ENCODE results near the gene ALDH7A1.
"Not testable (repeated sequence)": the region's sequence is repeated elsewhere in the genome, so short reads cannot be mapped to it uniquely, and the experiment has no call there.

ALDH7A1 gene

GRCh38 chr5:126531543-126532120 is 63.4 kb downstream of the ALDH7A1 start:
- no peak for DNase-seq

- DNase-seq: no peak
Observed at GRCh38 chr5:126527892-126528291, 67.1 kb downstream of the ALDH7A1 start.

GRCh38 chr5:126527158-126527557 is 67.9 kb downstream of the ALDH7A1 start:
- no peak for DNase-seq

- DNase-seq: no peak
Observed at GRCh38 chr5:126526493-126526892, 68.5 kb downstream of the ALDH7A1 start.

DNA sequence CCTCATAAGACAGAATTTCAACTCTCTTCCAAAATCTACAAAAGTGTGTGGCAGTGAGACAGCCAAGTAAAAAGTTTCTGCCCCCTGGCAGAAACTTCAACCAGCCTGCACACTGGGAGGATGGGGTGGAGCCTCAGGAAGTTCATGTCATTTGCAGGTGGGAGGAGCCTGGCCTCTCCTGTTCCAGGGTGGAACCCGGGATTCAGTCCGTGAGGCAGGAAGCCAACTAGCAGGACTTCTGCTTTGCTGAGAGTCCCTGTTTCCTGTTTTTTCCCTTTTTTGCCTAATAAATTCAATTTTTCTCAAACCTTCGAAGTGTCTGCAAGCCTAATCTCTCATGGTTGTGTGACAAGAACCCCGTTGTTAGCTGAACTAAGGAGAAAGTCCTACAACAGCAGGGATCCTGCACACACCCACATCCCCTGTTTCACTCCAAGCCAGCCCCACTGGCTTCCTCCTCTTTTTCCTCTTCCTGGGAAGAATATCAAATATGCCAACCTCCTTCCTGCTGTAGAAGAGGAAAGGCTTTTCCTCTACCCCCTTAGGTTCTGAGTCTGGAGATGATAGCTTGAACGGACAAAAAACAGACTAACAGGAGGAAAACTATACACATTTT is 69.3 kb downstream of the ALDH7A1 start:
- no peak for DNase-seq

DNA sequence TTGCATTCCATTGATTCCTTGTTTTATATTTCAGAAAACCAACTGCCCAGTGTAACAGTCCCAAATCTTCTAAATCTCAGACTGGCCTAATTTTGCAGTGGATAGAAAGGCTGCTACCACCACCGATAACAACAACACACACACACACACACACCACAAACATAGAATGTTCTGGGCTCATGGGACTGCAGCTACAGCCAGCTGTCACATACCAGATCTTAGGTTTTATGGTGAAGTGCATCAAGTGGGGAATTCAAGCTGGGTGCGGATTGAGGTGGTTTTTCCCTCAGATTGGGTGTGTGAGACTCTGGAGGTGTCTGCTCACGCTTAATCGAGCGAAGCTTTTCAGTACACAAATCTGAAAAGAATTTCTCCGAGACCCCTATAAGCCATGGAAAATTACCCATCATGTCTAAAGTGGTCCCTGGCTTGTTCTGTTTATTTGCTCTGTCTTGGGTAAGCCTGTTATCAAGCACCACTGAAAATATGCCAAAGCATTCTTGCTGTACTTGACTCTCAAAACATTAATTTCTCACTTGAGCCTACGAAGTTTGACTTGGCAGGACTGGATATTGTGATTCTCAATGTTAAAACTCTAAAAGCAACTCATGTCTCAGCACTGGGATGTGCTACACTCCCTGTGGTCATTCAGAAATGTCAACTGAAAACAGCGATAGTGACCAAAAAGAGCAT is 71.1 kb downstream of the ALDH7A1 start:
- no peak for DNase-seq

DNA sequence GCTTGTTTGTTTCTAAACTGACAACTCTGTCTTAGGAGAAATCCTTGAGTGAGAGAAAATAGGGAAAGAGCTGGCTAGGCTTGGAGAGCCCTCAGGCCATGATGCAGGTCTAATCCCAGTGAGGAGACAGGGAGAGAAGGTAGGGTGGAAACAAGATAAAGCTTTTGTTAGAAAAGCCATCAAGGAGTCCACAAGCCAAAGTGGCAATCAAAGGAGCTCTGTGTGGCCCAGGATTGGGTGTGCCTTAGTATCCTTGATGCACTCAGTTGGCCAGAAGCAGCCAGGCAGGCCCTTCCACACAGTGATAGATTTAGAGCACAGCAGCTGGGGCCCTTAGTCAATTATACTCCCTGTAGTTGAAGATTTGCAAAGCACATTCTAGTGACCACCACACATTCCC is 73.9 kb downstream of the ALDH7A1 start:
- no peak for DNase-seq

GRCh38 chr5:126520593-126520953 is 74.4 kb downstream of the ALDH7A1 start:
- DNase-seq: no peak

DNA sequence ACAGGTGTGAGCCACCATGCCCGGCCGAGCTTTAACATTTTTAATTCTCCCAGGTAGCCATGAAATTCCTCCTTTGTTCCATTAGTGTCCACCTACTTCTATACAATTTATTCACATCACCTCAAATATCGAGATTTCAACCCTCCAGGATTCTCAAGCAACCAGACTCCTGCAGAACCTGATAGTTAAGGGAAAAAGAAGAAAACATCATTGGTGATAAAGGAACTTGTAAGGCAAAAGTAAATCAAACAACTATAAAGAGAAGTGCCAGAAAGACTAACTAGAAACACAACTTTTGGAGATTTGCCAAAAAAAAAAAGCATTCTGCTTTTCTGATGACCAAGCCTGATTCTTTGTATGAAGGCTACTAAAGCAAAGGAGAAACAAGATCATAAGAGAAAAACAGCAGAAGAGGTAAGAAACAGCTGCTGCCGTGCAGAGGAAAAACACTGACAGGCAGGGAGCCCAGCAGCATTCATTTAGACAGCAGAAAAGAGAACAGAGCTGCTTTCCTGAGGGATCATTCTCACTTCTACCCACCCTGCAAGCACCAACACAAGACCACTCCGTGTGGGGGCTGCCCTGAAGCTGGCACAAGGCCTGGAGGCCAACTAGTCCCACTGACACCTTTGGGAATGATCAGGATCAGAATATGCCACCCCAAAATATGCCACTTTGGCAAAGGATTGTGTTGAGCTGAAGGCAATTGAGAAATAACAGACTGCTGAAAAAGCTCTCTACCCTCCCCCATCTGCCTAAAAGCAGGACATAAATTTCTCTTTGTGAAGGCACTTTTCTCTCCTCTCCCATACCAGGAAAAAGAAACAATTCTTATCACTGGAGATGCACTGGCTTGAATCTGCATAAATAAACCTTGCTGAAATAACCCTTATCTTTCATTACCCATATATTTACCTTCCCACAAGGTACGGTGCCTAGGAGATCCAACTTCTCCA is 75.1 kb downstream of the ALDH7A1 start:
- no peak for DNase-seq

- DNase-seq: not testable (repeated sequence)
Observed at GRCh38 chr5:126519223-126519622, 75.8 kb downstream of the ALDH7A1 start.

DNA sequence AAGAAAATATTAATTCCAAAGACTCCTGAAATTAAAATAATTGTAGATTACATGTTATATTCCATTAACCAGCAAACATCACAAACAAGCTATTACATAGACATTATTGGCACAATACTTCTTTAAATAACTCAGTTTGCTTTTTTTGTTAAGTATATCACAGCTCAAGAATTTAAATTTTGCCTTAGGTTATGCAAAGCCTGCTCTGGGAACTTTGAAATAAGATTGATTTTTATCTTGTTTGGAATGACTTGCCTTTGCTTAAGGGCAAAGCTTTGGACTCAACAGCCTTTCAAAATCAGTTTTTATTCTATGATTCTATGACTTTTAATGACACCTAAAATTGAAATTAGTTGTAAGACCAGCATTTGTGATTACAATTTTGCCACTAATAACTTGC is 78.2 kb downstream of the ALDH7A1 start:
- no peak for DNase-seq

DNA sequence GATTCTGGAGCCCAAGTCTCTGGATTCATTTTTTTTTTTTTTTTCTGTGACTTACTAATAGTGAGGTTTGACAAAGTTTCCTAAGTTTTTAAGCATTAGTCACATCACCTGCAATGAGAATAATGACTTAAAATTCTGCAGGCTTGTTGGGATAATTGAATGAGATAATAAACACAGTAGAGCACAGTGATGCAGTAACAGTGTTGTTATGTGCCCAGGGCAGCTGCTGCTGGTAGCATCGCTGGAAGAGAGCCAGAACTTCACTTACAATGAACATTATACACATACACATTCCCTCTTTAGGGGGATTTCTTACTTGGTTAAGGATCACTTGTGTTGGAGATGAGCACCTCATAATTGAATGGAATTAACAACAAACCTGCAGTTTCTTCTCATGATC is 78.9 kb downstream of the ALDH7A1 start:
- DNase-seq: no peak

- no peak for DNase-seq
Observed at GRCh38 chr5:126515337-126515736, 79.7 kb downstream of the ALDH7A1 start.

DNA sequence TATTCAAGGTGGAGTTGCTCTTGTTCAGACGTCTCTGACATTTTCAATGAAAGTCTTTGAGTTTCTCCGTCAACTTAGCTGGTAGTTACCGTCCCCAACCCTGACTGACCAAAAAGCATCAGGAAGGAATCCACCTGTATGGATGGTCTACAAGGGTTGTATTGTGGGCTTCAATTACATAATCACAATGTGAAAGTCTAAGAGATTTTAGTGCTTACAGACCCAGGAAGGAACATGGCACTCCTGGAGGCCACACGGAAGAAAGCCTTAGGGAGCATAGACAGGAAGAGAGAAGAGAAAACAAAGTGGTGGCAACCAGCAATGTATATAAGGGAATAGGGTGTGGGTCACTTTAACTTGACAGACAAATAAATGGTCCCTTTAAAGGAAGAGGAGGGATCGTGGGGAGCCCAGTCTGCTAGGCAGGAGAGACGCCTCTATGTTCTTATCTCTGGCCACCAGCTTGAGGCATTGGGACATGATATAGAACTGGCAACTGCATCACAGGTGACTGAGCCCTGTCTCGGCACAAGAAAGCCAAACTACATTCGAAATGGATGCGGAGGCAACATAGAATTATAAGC is 80.4 kb downstream of the ALDH7A1 start:
- DNase-seq: no peak

GRCh38 chr5:126514131-126514557 is 80.9 kb downstream of the ALDH7A1 start:
- DNase-seq: no peak

DNA sequence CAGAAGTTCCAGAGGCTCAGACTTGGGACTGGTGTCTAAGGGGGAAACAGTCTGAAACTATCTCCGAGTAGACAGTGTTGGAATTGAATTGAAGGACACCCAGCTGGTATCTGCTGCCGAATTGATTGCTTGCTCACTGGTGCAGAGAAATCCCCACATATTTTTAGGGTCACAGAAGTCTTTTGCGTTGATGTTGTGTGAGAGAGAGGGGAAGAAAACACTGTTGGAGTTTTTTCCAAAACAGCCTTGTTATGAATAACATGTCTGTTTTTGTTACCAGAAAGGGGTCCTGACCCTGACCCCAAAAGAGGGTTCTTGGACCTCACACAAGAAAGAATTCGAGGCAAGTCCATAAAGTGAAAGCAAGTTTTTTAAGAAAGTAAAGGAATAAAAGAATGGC is 81.3 kb downstream of the ALDH7A1 start:
- DNase-seq: no peak

DNA sequence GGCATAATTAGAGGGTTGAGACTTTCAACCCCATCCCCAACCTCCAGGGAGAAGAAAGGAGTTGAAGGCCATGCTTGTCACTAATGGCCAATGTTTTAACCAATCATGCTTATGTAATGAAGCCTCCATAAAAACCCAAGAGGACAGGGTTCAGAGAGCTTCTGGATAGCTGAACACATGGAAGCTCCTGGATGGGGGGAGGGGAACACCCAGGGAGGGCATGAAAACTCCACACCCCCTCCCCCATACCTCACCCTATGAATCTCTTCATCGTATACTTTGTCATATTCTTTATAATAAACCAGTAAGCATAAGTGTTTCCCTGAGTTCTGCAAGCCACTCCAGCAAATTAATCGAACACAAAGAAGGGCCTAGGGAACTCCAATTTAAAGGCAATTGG is 81.7 kb downstream of the ALDH7A1 start:
- no peak for DNase-seq

- no peak for DNase-seq
Observed at GRCh38 chr5:126512451-126512850, 82.6 kb downstream of the ALDH7A1 start.

GRCh38 chr5:126511961-126512360 is 83.1 kb downstream of the ALDH7A1 start:
- no peak for DNase-seq

- DNase-seq: no peak
Observed at GRCh38 chr5:126509339-126509738, 85.7 kb downstream of the ALDH7A1 start.

DNA sequence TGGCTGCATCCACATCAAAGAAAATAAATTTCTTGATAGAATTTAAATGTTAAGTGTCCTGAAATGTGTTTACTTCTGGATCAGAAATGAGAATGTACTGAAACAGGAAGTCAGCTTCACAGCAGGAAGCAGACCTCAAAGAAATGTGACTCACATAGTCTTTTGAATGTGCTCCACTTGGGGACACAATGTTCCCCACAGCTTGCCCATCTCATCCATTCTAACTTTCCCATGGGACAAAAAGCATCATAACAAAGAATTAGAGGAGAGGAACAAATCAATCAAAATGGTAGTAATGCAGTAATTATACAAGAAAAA is 86.1 kb downstream of the ALDH7A1 start:
- DNase-seq: peak in 1 of 2 donors; percentile 29

DNA sequence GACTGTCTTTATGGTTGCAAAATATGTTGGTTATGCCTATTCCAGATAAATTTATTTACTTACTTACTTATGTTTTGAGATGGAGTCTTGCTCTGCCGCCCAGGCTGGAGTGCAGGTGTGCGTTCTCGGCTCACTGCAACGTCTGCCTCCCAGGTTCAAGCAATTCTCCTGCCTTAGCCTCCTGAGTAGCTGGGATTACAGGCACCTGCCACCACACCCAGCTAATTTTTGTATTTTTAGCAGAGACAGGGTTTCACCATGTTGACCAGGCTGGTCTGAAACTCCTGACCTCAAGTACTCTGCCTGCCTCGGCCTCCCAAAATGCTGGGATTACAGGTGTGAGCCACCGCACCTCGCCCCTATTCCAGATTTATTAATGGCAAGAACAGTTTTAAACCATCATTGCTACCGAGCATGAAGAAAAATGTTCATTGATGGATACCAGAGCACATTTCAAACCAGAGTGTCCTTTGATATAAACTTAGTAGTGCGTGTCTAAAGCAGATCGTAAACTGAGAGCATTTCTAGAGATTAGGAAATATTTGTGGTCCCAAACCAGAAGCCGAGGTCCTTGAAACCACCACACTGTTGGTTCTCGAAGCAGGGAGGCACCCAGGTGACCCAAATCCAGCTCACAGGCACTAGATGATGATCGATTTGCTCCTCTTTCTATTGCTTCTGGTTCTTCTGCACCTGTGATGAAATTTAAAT is 86.6 kb downstream of the ALDH7A1 start:
- DNase-seq: no peak

GRCh38 chr5:126506079-126506478 is 88.9 kb downstream of the ALDH7A1 start:
- DNase-seq: no peak
